ENCODE data around the gene GNAS.

DNA sequence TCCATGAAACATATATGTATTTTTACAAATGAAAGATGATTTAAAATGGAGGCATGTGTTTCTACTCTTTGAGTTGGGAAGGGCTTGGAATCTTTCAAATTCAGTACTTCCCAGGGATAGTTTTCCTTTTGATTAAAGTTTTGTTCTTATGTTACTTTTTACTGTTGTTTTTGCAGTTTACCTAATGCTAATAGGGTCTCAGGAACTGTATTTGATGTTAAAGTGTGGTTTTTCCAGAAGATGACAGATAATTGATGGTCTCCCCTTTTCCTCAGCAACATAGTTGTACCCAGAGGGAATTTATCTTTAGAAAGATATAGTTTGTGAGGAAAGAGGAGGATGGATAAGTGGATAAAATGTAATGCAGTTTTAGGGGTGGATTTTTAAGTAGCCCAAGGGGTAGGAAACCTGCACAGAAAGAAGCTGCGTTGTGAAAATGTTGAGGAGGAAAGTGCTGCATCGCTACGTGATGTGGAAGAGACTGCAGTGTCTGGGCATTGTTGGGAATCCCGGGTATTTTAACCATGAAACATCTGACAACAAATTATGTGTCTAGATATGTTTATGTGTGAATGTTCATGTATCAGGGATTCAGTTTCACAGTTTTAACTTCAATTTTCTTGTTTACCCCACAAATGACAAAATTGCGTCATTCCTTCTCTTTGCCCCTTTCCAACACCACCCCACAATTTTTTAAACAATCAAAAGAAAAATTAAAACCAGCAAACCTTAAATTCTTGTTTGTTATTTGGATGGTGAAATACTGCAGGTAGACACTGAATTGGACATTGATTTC is 42.3 kb downstream of the GNAS start:
- TF ChIP-seq CTCF (IDR thresholded peaks at IDR 0.05) (no peak), POLR2A (IDR thresholded peaks at IDR 0.05) (no peak), POLR2AphosphoS5 (IDR thresholded peaks at IDR 0.05) (no peak)
